T-helper 1 cell treated with Interleukin-12 subunit alpha and Interleukin-12 subunit beta and Interleukin-4 antibody, amounts not matched to agents 30 μg/mL and 1 μg/mL, for 36 hours (primary cell): ENCODE results near the gene IRF6.

Experiments used
- H3K27ac Mint-ChIP-seq: one replicate; pipeline ENCODE4 v1.8.0; 2021; ENCODE audit warnings: mild to moderate bottlenecking, mixed read lengths
- H3K27me3 Mint-ChIP-seq: one replicate; pipeline ENCODE4 v1.8.0; 2021; ENCODE audit warnings: low read depth, mixed read lengths
- H3K36me3 Mint-ChIP-seq: one replicate; pipeline ENCODE4 v1.8.0; 2021; ENCODE audit warnings: low read depth, mixed read lengths
- H3K4me1 Mint-ChIP-seq: one replicate; pipeline ENCODE4 v1.8.0; 2021; ENCODE audit warnings: low read depth, mixed read lengths
- H3K4me3 Mint-ChIP-seq: one replicate; pipeline ENCODE4 v1.8.0; 2021; ENCODE audit warnings: mild to moderate bottlenecking, moderate library complexity, mixed read lengths
- H3K9me3 Mint-ChIP-seq: one replicate; pipeline ENCODE4 v1.8.0; 2021; ENCODE audit warnings: mixed read lengths

The IRF6 gene

DNA sequence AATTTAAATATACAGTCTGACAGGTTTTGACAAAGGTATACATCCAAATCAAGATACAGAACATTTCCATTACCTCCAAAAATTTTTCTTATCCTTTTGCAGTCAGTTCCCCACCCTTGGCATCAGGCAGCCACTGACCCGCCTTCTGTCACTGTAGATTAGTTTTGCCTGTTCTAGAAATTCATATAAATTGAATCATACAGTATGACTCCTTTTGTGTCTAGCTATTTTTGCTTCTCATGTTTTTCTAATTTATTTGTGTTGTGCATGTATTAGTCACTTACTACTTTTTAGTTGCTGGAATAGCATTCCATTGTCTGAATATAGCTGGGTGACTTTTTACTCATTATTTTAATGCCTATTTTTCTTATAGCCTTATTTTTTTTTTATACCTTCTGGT lies 25.7 kb upstream of the IRF6 start:
- H3K9me3 Mint-ChIP-seq: no peaks in the 10 kb centered on the region
- peaks cover 41% of the 10 kb centered on the region for H3K36me3 Mint-ChIP-seq
- peaks cover 37% of the 10 kb centered on the region for H3K4me1 Mint-ChIP-seq

DNA sequence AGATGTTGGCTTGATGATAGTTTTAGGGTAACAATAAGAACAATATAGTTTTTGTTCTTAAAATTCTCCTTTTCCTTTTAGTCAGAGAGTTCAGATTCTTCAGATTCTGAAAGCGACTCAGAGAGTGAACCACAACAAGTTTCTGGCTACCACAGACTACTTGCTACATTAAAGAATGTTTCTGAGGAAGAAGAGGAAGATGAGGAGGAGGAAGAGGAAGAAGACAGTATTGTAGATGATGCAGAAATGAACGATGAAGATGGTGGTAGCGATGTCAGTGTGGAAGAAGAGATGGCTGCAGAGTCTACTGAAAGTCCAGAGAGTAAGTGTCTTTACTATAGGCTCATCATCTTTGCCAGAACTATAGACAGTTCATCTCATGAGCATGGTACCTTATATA lies 24.8 kb upstream of the IRF6 start:
- Mint-ChIP-seq H3K27ac (no peak overlapping the region), H3K4me3 (no peak overlapping the region)

More for the DNA sequence above, 25.7 kb upstream of the IRF6 start:
- Mint-ChIP-seq H3K27me3 (no peaks in the 10 kb centered on the region), H3K27ac (no peak overlapping the region), H3K4me3 (no peak overlapping the region)

DNA sequence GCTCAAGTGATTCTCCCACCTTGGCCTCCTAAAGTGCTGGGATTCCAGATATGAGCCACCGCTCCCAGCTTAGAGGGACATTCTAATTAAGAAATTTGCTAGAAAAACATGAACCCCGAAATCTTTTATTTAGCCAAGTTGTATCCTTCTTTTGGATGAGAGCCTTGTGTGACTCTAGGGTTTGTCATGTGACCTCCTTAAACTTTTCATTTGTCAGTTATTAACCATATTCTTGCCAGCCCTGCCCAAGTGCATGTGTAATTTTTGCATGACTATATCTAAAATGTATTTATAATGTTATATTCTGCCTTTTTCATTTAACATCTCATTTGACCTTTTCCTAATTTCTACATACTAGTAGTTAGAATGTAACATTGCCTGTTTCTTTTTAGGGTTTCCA lies 23.8 kb upstream of the IRF6 start:
- Mint-ChIP-seq H3K4me3 (peak overlapping the region; percentile 80), H3K36me3 (peaks cover 29% of the 10 kb centered on the region), H3K9me3 (no peaks in the 10 kb centered on the region), H3K27me3 (no peaks in the 10 kb centered on the region), H3K27ac (no peak overlapping the region), H3K4me1 (peaks cover 32% of the 10 kb centered on the region)

More for the DNA sequence above, 24.8 kb upstream of the IRF6 start:
- Mint-ChIP-seq H3K36me3 (peaks cover 37% of the 10 kb centered on the region), H3K9me3 (no peaks in the 10 kb centered on the region), H3K27me3 (no peaks in the 10 kb centered on the region), H3K4me1 (peaks cover 34% of the 10 kb centered on the region)

DNA sequence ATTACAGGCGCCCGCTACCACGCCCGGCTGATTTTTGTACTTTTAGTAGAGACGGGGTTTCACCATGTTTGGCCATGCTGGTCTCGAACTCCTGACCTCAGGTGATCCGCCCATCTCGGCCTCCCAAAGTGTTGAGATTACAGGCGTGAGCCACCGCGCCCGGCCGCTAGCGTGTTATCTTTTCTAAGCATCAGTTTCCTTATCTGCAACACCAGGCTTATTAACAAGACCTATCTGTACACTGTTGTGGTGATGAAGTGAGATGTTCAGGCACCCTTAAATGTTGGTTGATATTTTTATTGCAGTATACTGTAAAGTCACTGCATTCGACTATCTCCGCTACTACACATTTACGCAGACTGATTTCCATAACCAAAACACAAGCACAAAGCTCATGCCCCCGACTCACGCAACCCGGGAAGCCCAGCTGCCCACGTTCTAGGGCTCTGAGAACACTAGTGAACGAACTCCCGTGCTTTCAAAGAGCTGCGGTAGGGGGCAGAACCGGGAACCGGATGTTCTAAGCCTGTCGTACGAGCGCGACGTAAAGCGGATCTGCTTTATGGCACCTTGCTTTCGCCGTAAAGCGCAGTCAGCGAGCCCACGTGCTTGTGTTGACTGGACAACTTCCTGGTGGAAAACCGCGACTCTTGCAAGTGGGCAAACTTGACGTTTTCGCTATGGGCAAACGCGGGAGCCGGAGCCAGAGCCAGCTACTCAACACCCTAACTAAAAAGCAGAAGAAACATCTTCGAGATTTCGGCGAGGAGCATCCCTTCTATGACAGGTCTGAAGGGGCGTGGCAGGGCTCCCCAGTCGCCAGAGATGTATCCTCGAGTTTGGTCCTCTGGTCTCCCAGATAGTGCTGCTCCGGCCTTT lies 21.7 kb upstream of the IRF6 start, which contains the start of gene UTP25:
Gene UTP25, plus strand, starts transcription at position 589 of the 879 bp plus-strand sequence. Its CDS starts 92 bp downstream, at position 681.
- peaks cover 11% of the 10 kb centered on the region for H3K27me3 Mint-ChIP-seq
- H3K4me3 Mint-ChIP-seq: peak within 1 kb of the TSS; percentile 94
- no peaks in the 10 kb centered on the region for H3K9me3 Mint-ChIP-seq
- H3K27ac Mint-ChIP-seq: peak within 1 kb of the TSS; percentile 87
- peaks cover 38% of the 10 kb centered on the region for H3K4me1 Mint-ChIP-seq
- peaks cover 12% of the 10 kb centered on the region for H3K36me3 Mint-ChIP-seq

DNA sequence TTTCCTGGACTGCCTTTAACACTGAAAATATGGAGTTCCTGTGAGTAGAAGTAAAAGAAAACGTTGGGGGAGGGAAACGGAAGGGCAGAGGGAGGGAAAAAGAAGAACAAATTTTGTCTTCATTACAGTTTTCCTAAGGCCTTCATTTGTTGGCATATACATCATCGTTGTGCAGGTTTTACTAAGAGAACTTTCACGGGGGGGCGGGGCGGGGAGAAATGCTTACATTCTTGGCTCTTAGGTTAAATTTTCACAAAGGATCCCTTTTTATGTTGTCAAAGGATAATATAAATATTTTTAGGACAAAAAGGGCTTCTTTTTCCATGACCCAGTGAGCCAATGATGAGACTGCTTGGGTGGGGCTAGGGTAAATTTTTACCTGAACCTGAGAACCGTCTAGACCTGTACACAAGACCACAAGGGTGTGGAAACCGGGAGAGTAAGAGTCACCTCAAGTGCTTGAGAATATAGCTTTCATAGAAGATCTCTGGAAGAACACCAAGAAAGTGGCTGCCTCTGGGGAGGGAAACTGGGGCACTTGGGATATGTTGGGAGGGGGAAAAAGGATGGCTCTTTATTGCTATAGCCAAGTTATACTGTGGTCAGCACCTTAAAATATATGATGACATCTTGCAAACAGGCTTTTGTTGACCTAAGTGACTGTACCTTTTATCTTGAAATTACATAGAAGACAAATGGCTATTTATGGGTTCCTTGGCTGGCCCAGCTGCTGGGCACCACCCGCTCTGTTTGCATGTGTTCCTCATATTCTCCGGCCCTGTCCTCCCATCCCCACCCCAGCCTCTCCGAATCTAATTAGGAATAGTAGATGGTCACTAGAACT lies 19.9 kb upstream of the IRF6 start:
- no peak overlapping the region for H3K4me3 Mint-ChIP-seq
- H3K36me3 Mint-ChIP-seq: peaks cover 4% of the 10 kb centered on the region
- H3K27me3 Mint-ChIP-seq: peaks cover 22% of the 10 kb centered on the region
- H3K9me3 Mint-ChIP-seq: no peaks in the 10 kb centered on the region
- H3K4me1 Mint-ChIP-seq: peaks cover 34% of the 10 kb centered on the region
- no peak overlapping the region for H3K27ac Mint-ChIP-seq

DNA sequence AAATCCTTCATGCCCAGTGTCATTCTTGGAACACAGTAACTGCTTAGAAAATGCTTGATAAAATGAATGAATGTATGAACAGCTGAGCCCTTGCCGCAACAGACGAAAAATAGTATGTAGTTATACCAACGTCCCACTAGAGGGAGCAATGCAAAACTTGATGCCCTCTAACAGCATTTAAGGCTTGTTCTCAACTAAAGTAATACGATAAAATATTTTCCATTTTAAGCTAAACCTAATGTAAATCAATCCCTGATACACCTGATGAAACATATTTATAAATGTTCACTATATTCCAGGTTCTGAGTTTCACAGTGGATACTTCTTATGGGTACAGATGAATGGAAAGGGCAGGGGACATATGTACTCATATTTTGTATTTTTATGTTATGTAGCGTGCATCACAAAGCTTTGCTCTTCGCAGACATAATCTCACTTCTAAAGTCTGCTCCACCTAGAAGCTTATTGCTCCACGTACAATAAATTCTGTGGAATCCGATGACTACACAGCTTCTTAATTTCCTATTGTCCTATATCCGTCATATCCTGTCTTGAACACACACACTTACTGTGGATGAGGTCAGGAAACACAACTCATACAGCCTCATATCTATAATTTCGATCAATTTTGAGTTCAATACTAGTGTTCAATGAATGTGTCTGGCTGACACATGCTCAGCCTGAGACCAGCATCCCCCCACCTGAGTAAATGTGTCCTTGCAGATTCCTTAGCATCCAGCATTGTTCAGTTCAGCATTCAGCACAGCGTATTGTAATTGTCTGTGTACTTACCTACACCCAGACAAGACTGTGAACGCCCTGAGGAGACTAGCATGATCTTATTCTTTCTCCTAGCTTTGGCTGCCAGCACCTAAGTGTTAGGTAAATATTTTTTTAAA lies 17.4 kb upstream of the IRF6 start:
- Mint-ChIP-seq H3K27ac (no peak overlapping the region), H3K27me3 (peaks cover 41% of the 10 kb centered on the region), H3K4me1 (peaks cover 18% of the 10 kb centered on the region)

DNA sequence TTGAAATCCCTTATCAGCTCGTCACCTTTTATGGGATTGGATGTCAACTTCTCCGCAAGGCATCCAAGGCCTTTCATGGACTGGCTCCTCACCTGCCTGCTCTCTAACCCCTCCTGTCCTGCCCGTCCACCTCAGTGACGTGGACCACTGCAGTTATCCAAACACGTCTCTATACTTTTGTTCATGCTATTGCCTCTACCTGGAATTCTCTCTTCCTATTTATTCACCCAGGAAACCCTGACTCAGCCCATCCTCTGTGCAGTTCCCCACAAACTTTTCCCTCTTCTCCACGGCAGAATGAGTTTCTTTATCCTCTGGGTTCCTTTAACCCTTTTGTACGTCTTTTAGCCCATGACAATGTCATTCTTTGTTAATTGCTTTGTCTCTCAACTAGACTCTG lies 16.8 kb upstream of the IRF6 start:
- H3K27ac Mint-ChIP-seq: no peak overlapping the region
- H3K4me3 Mint-ChIP-seq: no peak overlapping the region
- peaks cover 18% of the 10 kb centered on the region for H3K4me1 Mint-ChIP-seq
- no peaks in the 10 kb centered on the region for H3K9me3 Mint-ChIP-seq
- peaks cover 41% of the 10 kb centered on the region for H3K27me3 Mint-ChIP-seq
- H3K36me3 Mint-ChIP-seq: no peaks in the 10 kb centered on the region

More for the DNA sequence above, 17.4 kb upstream of the IRF6 start:
- Mint-ChIP-seq H3K36me3 (no peaks in the 10 kb centered on the region), H3K4me3 (no peak overlapping the region), H3K9me3 (no peaks in the 10 kb centered on the region)

DNA sequence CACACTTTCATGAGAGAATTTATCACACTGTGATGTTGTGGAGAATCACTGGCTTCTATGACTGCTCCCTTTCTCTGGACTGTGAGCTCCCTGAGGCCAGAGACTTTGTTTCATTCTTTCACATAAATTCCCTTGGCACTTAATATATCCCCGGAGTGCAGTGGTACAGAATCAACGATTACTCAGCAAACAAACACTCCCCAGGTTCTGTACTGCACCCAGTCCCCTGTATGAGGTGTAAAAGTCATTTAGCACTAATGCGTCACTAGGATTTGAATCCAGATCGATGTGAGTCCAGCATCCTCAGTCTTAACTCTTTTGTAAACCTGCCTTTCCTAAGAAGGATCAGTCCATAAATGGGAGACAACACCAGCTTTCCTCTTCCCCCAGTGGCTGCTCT lies 15.0 kb upstream of the IRF6 start:
- H3K27me3 Mint-ChIP-seq: peaks cover 41% of the 10 kb centered on the region
- no peaks in the 10 kb centered on the region for H3K9me3 Mint-ChIP-seq
- H3K4me3 Mint-ChIP-seq: no peak overlapping the region
- no peak overlapping the region for H3K27ac Mint-ChIP-seq
- H3K4me1 Mint-ChIP-seq: peaks cover 14% of the 10 kb centered on the region
- H3K36me3 Mint-ChIP-seq: no peaks in the 10 kb centered on the region

DNA sequence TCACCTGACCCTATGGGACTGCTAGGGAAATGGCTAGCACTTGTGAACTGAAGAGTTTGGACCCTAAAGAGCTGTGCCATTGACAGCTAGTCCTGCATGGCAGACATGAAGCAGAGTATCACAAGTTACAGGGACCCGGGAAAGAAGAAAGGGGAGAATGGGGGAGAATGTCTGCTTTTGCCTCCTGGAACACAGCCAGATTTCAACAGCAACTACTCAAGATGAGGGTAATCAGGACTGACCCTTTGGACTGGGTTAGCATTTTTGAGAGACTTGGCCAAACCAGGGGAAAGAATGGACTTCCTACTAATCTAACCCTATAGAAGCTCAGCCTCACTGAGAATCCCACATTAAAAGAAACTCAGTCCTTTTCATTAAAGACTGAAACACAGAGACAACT lies 13.1 kb upstream of the IRF6 start:
- Mint-ChIP-seq H3K27ac (no peak overlapping the region), H3K36me3 (no peaks in the 10 kb centered on the region), H3K4me1 (peaks cover 16% of the 10 kb centered on the region), H3K27me3 (peaks cover 41% of the 10 kb centered on the region), H3K9me3 (no peaks in the 10 kb centered on the region), H3K4me3 (no peak overlapping the region)

DNA sequence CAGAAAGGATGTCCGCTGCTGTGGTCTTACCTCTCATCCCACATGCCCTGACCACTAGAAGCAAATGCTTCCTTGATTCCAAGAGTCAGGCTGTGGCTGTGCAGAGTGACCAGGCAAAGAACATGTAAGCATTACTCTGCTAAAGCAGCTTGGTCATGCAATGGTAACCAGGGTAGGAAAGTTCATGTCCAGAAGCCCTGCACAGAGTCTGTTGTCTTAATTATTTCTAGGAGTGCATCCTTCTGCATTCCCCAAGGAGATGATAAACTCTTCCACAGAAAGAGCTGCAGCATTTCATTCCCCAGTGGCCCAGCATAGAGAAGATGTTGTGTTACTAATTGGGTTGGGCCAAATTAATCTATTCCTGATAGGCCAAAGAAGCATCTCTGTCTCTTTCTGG lies 11.7 kb upstream of the IRF6 start:
- H3K9me3 Mint-ChIP-seq: no peaks in the 10 kb centered on the region
- H3K27ac Mint-ChIP-seq: no peak overlapping the region
- no peak overlapping the region for H3K4me3 Mint-ChIP-seq
- no peaks in the 10 kb centered on the region for H3K36me3 Mint-ChIP-seq
- peaks cover 31% of the 10 kb centered on the region for H3K27me3 Mint-ChIP-seq
- peaks cover 6% of the 10 kb centered on the region for H3K4me1 Mint-ChIP-seq

DNA sequence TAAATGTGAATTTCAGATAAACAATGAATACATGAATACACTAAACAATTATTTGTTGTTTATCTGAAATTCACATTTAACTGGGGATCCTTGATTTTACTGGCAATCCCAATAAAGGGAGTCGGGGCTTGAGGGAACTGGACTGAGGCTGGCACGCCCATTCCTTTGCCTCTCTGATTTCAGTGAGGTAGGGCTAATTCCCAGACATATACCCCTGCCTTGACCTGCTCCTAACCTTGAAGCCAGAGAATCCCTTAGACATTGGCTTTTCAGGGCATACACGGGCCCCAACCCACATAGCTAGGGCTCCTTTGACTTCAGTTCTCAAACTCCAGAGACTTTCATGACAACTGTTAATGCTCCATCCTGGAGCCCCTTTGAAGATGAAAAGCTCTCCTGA lies 11.0 kb upstream of the IRF6 start:
- H3K9me3 Mint-ChIP-seq: no peaks in the 10 kb centered on the region
- peaks cover 5% of the 10 kb centered on the region for H3K4me1 Mint-ChIP-seq
- no peak overlapping the region for H3K27ac Mint-ChIP-seq
- H3K4me3 Mint-ChIP-seq: no peak overlapping the region
- H3K36me3 Mint-ChIP-seq: no peaks in the 10 kb centered on the region
- peaks cover 27% of the 10 kb centered on the region for H3K27me3 Mint-ChIP-seq

DNA sequence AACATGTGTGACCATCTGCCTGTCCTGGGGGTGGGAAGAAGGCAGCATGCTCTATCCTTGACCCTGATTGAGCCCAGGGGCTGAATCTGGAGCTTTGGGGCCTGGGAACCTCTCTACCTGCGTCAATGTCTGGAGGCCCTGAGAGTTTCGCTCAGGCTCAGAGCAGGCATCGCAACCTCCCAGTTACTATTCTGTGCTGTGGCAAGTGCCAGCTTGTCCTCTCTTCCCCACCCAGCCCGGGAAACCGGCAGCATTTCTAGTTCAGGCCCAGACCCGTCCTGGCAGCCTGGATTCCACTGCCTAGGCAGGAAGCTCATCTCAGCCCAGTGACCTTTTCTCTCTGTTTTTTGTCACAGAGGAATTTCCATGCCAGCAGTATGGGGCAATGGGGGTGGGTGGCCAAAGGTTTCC lies 10.0 kb upstream of the IRF6 start:
- peaks cover 20% of the 10 kb centered on the region for H3K27me3 Mint-ChIP-seq
- no peaks in the 10 kb centered on the region for H3K36me3 Mint-ChIP-seq
- peaks cover 5% of the 10 kb centered on the region for H3K4me1 Mint-ChIP-seq
- H3K27ac Mint-ChIP-seq: no peak overlapping the region
- no peak overlapping the region for H3K4me3 Mint-ChIP-seq
- H3K9me3 Mint-ChIP-seq: no peaks in the 10 kb centered on the region

DNA sequence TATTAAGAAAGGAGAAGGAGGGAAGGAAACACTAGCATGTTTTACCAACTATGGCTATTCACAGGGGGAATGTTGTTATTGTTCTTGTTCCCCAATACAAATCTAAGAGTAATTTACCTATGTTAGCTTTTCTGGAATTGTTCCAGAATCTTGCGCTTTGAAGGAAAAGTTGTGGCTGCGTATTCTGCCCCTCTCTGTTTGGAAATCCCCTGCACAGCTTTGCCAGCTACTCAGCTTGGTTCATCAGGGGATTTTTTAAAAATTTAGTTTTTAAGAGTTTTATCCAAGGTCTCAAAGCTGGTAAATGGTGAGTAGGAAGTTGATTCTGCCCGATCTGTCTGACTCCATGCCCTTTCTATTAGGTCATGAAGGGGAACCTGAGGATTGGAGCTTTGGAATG lies 9.5 kb upstream of the IRF6 start:
- Mint-ChIP-seq H3K4me1 (peaks cover 5% of the 10 kb centered on the region), H3K9me3 (no peaks in the 10 kb centered on the region), H3K27ac (no peak overlapping the region), H3K36me3 (no peaks in the 10 kb centered on the region), H3K4me3 (no peak overlapping the region), H3K27me3 (peaks cover 16% of the 10 kb centered on the region)

DNA sequence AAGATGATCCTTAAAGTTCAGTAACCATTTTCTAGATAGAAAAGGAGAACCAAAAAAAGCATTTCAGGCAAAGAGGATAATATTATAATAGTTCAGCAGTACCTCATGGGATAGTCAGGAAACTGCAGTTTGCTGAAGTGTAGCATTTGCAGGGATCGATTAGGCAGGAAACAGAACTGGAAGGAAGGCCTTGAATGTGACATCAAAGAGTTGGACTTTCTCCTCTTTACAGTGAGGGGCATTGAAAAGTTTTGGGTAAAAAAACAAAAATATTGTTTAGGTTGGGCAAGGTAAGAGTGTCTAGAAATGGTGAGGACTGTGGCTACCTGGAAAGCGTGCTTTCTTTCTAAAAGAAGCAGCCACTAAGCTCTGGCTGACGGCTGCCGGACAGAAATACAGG lies 8.0 kb upstream of the IRF6 start:
- H3K4me3 Mint-ChIP-seq: no peak overlapping the region
- H3K36me3 Mint-ChIP-seq: no peaks in the 10 kb centered on the region
- peaks cover 5% of the 10 kb centered on the region for H3K4me1 Mint-ChIP-seq
- H3K27me3 Mint-ChIP-seq: peaks cover 5% of the 10 kb centered on the region
- H3K9me3 Mint-ChIP-seq: no peaks in the 10 kb centered on the region
- no peak overlapping the region for H3K27ac Mint-ChIP-seq
